Measurements from ENCODE around the gene SHC1.
A peak's percentile ranks its signal among the peaks of the same experiment; 100 is the strongest.

SHC1 gene

GRCh38 chr1:154937085-154937987 is 33.2 kb downstream of the SHC1 start:
- peak; percentile 90 for DNase-seq (ENCODE audit: low spot score)

- peak; percentile 95 for DNase-seq (ENCODE audit: low spot score)
Measured at GRCh38 chr1:154936555-154937084, 33.9 kb downstream of the SHC1 start, which contains the start of gene PMVK. Gene PMVK (minus strand): TSS chr1:154936719. CDS start chr1:154936685, 34 bp downstream.

GRCh38 chr1:154935749-154936554 is 34.6 kb downstream of the SHC1 start:
- DNase-seq (ENCODE audit: low spot score): no peak

GRCh38 chr1:154934358-154934948 is 36.1 kb downstream of the SHC1 start:
- no peak for DNase-seq (ENCODE audit: low spot score)

- DNase-seq (ENCODE audit: low spot score): no peak
Measured at GRCh38 chr1:154931940-154932487, 38.5 kb downstream of the SHC1 start.

- no peak for DNase-seq (ENCODE audit: low spot score)
Measured at GRCh38 chr1:154926201-154926600, 44.3 kb downstream of the SHC1 start.

- DNase-seq (ENCODE audit: low spot score): no peak
Measured at GRCh38 chr1:154925335-154926170, 45.0 kb downstream of the SHC1 start.

GRCh38 chr1:154923695-154924094 is 46.9 kb downstream of the SHC1 start:
- no peak for DNase-seq (ENCODE audit: low spot score)

GRCh38 chr1:154913273-154913672 is 57.3 kb downstream of the SHC1 start:
- DNase-seq (ENCODE audit: low spot score): no peak

- no peak for DNase-seq (ENCODE audit: low spot score)
Measured at GRCh38 chr1:154912755-154913154, 57.8 kb downstream of the SHC1 start.
